K562 (cell line): ENCODE measurements around the gene CMTM1. TPM values are rescaled to one million over a fixed set of nuclear protein-coding genes. Genes with fewer than 3 reads are reported as not detected.

Experiments used
- ARID2 ChIP-seq: fragments of 450-650 bp; IDR thresholded peaks from 2 replicates; pipeline ENCODE4 v1.6.1; 2017; ENCODE audit warnings: antibody characterized with exemption, mild to moderate bottlenecking
- FOXM1 ChIP-seq, 2 experiments: fragments of 450-650 bp in 1 of 2; sonication (generic) in 1 of 2; formaldehyde crosslinking in 1 of 2; IDR thresholded peaks; 2 replicates each; pipeline versions ENCODE4 v1.6.1 to v1.9.0; 2017 to 2022; ENCODE audit warnings: low read depth in 2 of 2, mild to moderate bottlenecking in 2 of 2, missing genetic modification reagents in 1 of 2, moderate library complexity in 1 of 2
- HDAC1 ChIP-seq, 2 experiments: fragments of 450-650 bp; IDR thresholded peaks; 2 replicates each; pipeline ENCODE4 v1.6.1; 2016 to 2017; ENCODE audit warnings: inconsistent platforms in 1 of 2, mild to moderate bottlenecking in 1 of 2, moderate library complexity in 1 of 2
- RBM22 ChIP-seq: fragments of 200-400 bp; formaldehyde crosslinking; IDR thresholded peaks from 2 replicates; pipeline ENCODE4 v1.6.1; 2018; ENCODE audit warnings: low read length, low read depth; ENCODE audit not compliant: poor library complexity, severe bottlenecking
- SP1 ChIP-seq: sonication (generic); formaldehyde crosslinking; IDR thresholded peaks from 2 replicates; pipeline ENCODE4 v1.8.1; 2022; ENCODE audit warnings: mild to moderate bottlenecking, missing genetic modification reagents
- TRIM24 ChIP-seq, 2 experiments: fragments of 450-650 bp; IDR thresholded peaks; 2 replicates each; pipeline ENCODE4 v1.6.1; 2016
- XRCC3 ChIP-seq: fragments of 450-650 bp; IDR thresholded peaks from 2 replicates; pipeline ENCODE4 v1.6.1; 2017; ENCODE audit warnings: mild to moderate bottlenecking, moderate library complexity
- ZC3H4 ChIP-seq: sonication (generic); formaldehyde crosslinking; IDR thresholded peaks from 2 replicates; pipeline ENCODE4 v1.9.0; 2021; ENCODE audit warnings: missing genetic modification reagents, borderline replicate concordance
- ZHX1 ChIP-seq: fragments of 150-350 bp; conservative IDR thresholded peaks from 2 replicates; pipeline ENCODE4 v1.6.1; 2014; ENCODE audit warnings: low read length
- ZNF239 ChIP-seq: fragments of 250-450 bp; sonication (Bioruptor Pico); IDR thresholded peaks from 2 replicates; pipeline ENCODE4 v1.4.0; 2020; ENCODE audit warnings: mild to moderate bottlenecking
- ZNF766 ChIP-seq: fragments of 200-800 bp; sonication (Bioruptor generic); conservative IDR thresholded peaks from 2 replicates; pipeline ENCODE4 v1.6.1; 2016; ENCODE audit warnings: missing genetic modification characterization, missing compliant biosample characterization
- polyA plus RNA-seq, 8 experiments: library from polyadenylated mRNA; depleted of rRNA in 4 of 8; stranded (reverse) in 5 of 8; unstranded in 3 of 8; fragments of >200 nt; fragmentation: Nextera tagmentation in 2 of 8; fragmentation: Illumina TruSeq in 1 of 8; extraction: Ambion mirVana in 2 of 8; extraction: Trizol in 1 of 8; gene quantifications; 2 replicates each; pipeline versions ENCODE4 v1.2.1 to v1.2.3, GENCODE V29; 2011 to 2014; ENCODE audit warnings: inconsistent platforms in 1 of 8, missing spikeins in 1 of 8
- total RNA-seq, 7 experiments: library from RNA; depleted of rRNA in 6 of 7; stranded (reverse); fragments of >200 nt in 6 of 7; fragmentation: Illumina TruSeq in 2 of 7; extraction: Trizol in 2 of 7; gene quantifications; 2 replicates each; pipeline versions ENCODE4 v1.2.1 to v1.2.3, GENCODE V29; 2011 to 2021; ENCODE audit warnings: low replicate concordance in 1 of 7
- TF ChIP-seq, protein P1 (sequence below): fragments of 450-650 bp; IDR thresholded peaks from 2 replicates; pipeline ENCODE4 v1.6.1; 2016; ENCODE audit warnings: mild to moderate bottlenecking, moderate library complexity
- TF ChIP-seq, protein P2 (sequence below): fragments of 450-650 bp; formaldehyde crosslinking; IDR thresholded peaks from 2 replicates; pipeline ENCODE4 v1.4.0; 2022; ENCODE audit warnings: mild to moderate bottlenecking, moderate library complexity

The CMTM1 gene
- total and polyA plus RNA-seq, 9 of the 15 experiments (the other 6 are each of a cell fraction or from before 2014, with no cell fraction given), result 0.25 to 2.6 (median 1.1) TPM; not detected in 2

DNA sequence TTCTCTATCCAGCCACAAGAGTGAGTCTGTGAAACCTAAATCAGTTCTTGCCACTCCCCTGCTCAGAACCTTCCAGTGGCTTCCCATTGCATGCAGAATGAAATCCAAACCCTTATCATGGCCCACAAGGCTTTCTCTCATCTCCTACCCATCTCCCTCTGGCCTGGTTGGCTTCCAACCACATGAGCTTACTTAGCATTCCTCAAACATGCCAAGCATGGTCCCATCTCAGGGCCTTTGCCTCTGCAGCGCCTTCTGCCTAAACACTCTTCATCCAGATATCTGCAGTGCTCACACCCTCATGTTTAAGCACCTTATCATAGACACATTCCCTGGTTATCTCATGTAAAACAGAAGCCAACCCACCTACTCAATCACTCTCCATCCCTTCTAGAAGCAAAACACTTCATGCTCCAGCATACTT, 31.9 kb upstream of the CMTM1 start (continued):
- TF ChIP-seq, protein P1, sequence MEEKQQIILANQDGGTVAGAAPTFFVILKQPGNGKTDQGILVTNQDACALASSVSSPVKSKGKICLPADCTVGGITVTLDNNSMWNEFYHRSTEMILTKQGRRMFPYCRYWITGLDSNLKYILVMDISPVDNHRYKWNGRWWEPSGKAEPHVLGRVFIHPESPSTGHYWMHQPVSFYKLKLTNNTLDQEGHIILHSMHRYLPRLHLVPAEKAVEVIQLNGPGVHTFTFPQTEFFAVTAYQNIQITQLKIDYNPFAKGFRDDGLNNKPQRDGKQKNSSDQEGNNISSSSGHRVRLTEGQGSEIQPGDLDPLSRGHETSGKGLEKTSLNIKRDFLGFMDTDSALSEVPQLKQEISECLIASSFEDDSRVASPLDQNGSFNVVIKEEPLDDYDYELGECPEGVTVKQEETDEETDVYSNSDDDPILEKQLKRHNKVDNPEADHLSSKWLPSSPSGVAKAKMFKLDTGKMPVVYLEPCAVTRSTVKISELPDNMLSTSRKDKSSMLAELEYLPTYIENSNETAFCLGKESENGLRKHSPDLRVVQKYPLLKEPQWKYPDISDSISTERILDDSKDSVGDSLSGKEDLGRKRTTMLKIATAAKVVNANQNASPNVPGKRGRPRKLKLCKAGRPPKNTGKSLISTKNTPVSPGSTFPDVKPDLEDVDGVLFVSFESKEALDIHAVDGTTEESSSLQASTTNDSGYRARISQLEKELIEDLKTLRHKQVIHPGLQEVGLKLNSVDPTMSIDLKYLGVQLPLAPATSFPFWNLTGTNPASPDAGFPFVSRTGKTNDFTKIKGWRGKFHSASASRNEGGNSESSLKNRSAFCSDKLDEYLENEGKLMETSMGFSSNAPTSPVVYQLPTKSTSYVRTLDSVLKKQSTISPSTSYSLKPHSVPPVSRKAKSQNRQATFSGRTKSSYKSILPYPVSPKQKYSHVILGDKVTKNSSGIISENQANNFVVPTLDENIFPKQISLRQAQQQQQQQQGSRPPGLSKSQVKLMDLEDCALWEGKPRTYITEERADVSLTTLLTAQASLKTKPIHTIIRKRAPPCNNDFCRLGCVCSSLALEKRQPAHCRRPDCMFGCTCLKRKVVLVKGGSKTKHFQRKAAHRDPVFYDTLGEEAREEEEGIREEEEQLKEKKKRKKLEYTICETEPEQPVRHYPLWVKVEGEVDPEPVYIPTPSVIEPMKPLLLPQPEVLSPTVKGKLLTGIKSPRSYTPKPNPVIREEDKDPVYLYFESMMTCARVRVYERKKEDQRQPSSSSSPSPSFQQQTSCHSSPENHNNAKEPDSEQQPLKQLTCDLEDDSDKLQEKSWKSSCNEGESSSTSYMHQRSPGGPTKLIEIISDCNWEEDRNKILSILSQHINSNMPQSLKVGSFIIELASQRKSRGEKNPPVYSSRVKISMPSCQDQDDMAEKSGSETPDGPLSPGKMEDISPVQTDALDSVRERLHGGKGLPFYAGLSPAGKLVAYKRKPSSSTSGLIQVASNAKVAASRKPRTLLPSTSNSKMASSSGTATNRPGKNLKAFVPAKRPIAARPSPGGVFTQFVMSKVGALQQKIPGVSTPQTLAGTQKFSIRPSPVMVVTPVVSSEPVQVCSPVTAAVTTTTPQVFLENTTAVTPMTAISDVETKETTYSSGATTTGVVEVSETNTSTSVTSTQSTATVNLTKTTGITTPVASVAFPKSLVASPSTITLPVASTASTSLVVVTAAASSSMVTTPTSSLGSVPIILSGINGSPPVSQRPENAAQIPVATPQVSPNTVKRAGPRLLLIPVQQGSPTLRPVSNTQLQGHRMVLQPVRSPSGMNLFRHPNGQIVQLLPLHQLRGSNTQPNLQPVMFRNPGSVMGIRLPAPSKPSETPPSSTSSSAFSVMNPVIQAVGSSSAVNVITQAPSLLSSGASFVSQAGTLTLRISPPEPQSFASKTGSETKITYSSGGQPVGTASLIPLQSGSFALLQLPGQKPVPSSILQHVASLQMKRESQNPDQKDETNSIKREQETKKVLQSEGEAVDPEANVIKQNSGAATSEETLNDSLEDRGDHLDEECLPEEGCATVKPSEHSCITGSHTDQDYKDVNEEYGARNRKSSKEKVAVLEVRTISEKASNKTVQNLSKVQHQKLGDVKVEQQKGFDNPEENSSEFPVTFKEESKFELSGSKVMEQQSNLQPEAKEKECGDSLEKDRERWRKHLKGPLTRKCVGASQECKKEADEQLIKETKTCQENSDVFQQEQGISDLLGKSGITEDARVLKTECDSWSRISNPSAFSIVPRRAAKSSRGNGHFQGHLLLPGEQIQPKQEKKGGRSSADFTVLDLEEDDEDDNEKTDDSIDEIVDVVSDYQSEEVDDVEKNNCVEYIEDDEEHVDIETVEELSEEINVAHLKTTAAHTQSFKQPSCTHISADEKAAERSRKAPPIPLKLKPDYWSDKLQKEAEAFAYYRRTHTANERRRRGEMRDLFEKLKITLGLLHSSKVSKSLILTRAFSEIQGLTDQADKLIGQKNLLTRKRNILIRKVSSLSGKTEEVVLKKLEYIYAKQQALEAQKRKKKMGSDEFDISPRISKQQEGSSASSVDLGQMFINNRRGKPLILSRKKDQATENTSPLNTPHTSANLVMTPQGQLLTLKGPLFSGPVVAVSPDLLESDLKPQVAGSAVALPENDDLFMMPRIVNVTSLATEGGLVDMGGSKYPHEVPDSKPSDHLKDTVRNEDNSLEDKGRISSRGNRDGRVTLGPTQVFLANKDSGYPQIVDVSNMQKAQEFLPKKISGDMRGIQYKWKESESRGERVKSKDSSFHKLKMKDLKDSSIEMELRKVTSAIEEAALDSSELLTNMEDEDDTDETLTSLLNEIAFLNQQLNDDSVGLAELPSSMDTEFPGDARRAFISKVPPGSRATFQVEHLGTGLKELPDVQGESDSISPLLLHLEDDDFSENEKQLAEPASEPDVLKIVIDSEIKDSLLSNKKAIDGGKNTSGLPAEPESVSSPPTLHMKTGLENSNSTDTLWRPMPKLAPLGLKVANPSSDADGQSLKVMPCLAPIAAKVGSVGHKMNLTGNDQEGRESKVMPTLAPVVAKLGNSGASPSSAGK, result no peak
- TF ChIP-seq ZNF766 (CRISPR knock-in tag) (no peak), ZHX1 (no peak), HDAC1 (IDR thresholded peaks at IDR 0.05) (peak in 1 of 2 experiments; percentile 86; a peak in 2 of 4 replicates), RBM22 (no peak), SP1 (CRISPR knock-in tag) (no peak), ZC3H4 (CRISPR knock-in tag) (no peak), TRIM24 (IDR thresholded peaks at IDR 0.05) (peak in 1 of 2 experiments; percentile 22; a peak in 2 of 4 replicates), FOXM1 (IDR thresholded peaks at IDR 0.05; ENCODE audit: low read depth) (peak; percentile 51; the same call in 1 of the 2 replicates), FOXM1 (CRISPR knock-in tag; IDR thresholded peaks at IDR 0.05; ENCODE audit: low read depth) (no peak), ZNF239 (CRISPR knock-in tag) (peak; percentile 72), ARID2 (no peak), XRCC3 (no peak)
- TF ChIP-seq, protein P2, sequence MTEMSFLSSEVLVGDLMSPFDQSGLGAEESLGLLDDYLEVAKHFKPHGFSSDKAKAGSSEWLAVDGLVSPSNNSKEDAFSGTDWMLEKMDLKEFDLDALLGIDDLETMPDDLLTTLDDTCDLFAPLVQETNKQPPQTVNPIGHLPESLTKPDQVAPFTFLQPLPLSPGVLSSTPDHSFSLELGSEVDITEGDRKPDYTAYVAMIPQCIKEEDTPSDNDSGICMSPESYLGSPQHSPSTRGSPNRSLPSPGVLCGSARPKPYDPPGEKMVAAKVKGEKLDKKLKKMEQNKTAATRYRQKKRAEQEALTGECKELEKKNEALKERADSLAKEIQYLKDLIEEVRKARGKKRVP, result no peak
